H1 (cell line): ENCODE results near the gene DNAJC7. TPM values are rescaled to one million over a fixed set of nuclear protein-coding genes. Genes with fewer than 3 reads are reported as not detected.

Source experiments
- CTCF ChIA-PET: fragments of 300-600 bp; sonication (Branson Sonifier 250); formaldehyde crosslinking; loops from one replicate; lab custom pipeline; 2021; ENCODE audit not compliant: partially characterized antibody; lab: Charles Lee
- POLR2A ChIA-PET: fragments of 300-600 bp; sonication (Branson Sonifier 250); formaldehyde crosslinking; loops from one replicate; lab custom pipeline; 2021; ENCODE audit warnings: inconsistent platforms; ENCODE audit not compliant: partially characterized antibody; lab: Charles Lee
- DNase-seq, 2 experiments: peaks; one replicate each; pipeline versions ENCODE4 v3.0.0 to v3.0.0-alpha.2; 2010 to 2022; ENCODE audit warnings: low spot score in 2 of 2, low read depth in 1 of 2, mixed read lengths in 1 of 2
- FAIRE-seq: peaks from 2 replicates; lab custom pipeline; 2011; peaks lifted over from hg19 to GRCh38; lab: Jason Lieb, UNC
- H2AFZ ChIP-seq: 2 replicates; pipeline ENCODE4 v1.8.1; 2012; ENCODE audit warnings: low read length, inconsistent platforms
- H2AK5ac ChIP-seq: 2 replicates; pipeline ENCODE4 v1.6.1; 2013; ENCODE audit warnings: low read depth, low read length
- H2BK120ac ChIP-seq: replicated peaks from 2 replicates; pipeline ENCODE3; 2013; ENCODE audit warnings: low read depth, low read length, inconsistent platforms
- H2BK12ac ChIP-seq: 2 replicates; pipeline ENCODE4 v1.6.1; 2013; ENCODE audit warnings: low read depth, low read length
- H2BK15ac ChIP-seq: 2 replicates; pipeline ENCODE4 v1.6.1; 2013; ENCODE audit warnings: low read length
- H2BK20ac ChIP-seq: 2 replicates; pipeline ENCODE4 v1.6.1; 2013; ENCODE audit warnings: low read length
- H2BK5ac ChIP-seq: 2 replicates; pipeline ENCODE4 v1.6.1; 2013; ENCODE audit warnings: low read depth, low read length
- H3K14ac ChIP-seq: 2 replicates; pipeline ENCODE4 v1.6.1; 2013; ENCODE audit warnings: inconsistent platforms; ENCODE audit not compliant: insufficient read length
- H3K18ac ChIP-seq: 2 replicates; pipeline ENCODE4 v1.6.1; 2013; ENCODE audit warnings: low read length; ENCODE audit errors: extremely low read depth
- H3K23ac ChIP-seq: 2 replicates; pipeline ENCODE4 v1.6.1; 2013; ENCODE audit warnings: inconsistent platforms; ENCODE audit not compliant: insufficient read length
- H3K23me2 ChIP-seq: 2 replicates; pipeline ENCODE4 v1.6.1; 2013; ENCODE audit warnings: low read depth, low read length
- H3K27ac ChIP-seq: 2 replicates; pipeline ENCODE4 v1.6.1; 2011; ENCODE audit warnings: low read depth, low read length, inconsistent platforms
- H3K27me3 ChIP-seq, 4 experiments: replicated peaks in 1 of 4; 1 replicate in 1 of 4; 2 replicates in 3 of 4; pipeline versions ENCODE4 v1.6.1 to v1.8.1; 2011 to 2013; ENCODE audit warnings: low read length in 3 of 4, mild to moderate bottlenecking in 3 of 4, inconsistent platforms in 2 of 4, mixed read lengths in 2 of 4, moderate library complexity in 1 of 4; ENCODE audit not compliant: control insufficient read depth in 3 of 4, insufficient read depth in 3 of 4; ENCODE audit errors: extremely low read depth in 1 of 4
- H3K36me3 ChIP-seq, 4 experiments: 2 replicates each; pipeline versions ENCODE4 v1.6.1 to v1.8.1; 2011 to 2013; ENCODE audit warnings: mild to moderate bottlenecking in 4 of 4, low read length in 3 of 4, moderate library complexity in 2 of 4, control low read depth in 1 of 4, inconsistent platforms in 1 of 4; ENCODE audit not compliant: insufficient read depth in 4 of 4, control insufficient read depth in 2 of 4
- H3K4ac ChIP-seq: replicated peaks from 2 replicates; pipeline ENCODE3; 2013; ENCODE audit warnings: low read length, low read depth, mixed read lengths, inconsistent platforms; ENCODE audit not compliant: insufficient read length
- H3K4me1 ChIP-seq, 4 experiments: replicated peaks in 1 of 4; 1 replicate in 1 of 4; 2 replicates in 3 of 4; pipeline versions ENCODE4 v1.6.1 to v1.8.1; 2011 to 2013; ENCODE audit warnings: low read length in 3 of 4, inconsistent platforms in 2 of 4, mixed read lengths in 1 of 4; ENCODE audit not compliant: insufficient read depth in 4 of 4, control insufficient read depth in 3 of 4
- H3K4me2 ChIP-seq, 2 experiments: 2 replicates each; pipeline versions ENCODE4 v1.6.1 to v1.8.1; 2011 to 2013; ENCODE audit warnings: low read depth in 2 of 2, low read length in 2 of 2, control low read depth in 1 of 2, inconsistent platforms in 1 of 2, mild to moderate bottlenecking in 1 of 2; ENCODE audit not compliant: insufficient read depth in 1 of 2
- H3K4me3 ChIP-seq, 4 experiments: fragments of 200-600, 300-600 bp in 1 of 4; sonication (generic), shearing (Covaris generic), sonication (Bioruptor Twin) in 1 of 4; 2 replicates each; pipeline versions ENCODE4 v1.5.1 to v1.8.1; 2011 to 2016; ENCODE audit warnings: low read length in 4 of 4, low read depth in 3 of 4, control low read depth in 2 of 4, inconsistent platforms in 2 of 4, mild to moderate bottlenecking in 2 of 4, mixed read lengths in 1 of 4, moderate library complexity in 1 of 4; ENCODE audit not compliant: insufficient read depth in 2 of 4; ENCODE audit errors: extremely low read depth in 1 of 4
- H3K56ac ChIP-seq: replicated peaks from 2 replicates; pipeline ENCODE3; 2013; ENCODE audit warnings: low read depth, mild to moderate bottlenecking, mixed read lengths, low read length, inconsistent platforms; ENCODE audit not compliant: insufficient read length
- H3K79me1 ChIP-seq: 2 replicates; pipeline ENCODE4 v1.6.1; 2013; ENCODE audit warnings: low read depth, low read length, control low read depth
- H3K79me2 ChIP-seq, 2 experiments: 2 replicates each; pipeline versions ENCODE4 v1.6.1 to v1.8.1; 2012 to 2013; ENCODE audit warnings: low read length in 2 of 2, mild to moderate bottlenecking in 2 of 2, inconsistent platforms in 1 of 2; ENCODE audit not compliant: insufficient read depth in 2 of 2, control insufficient read depth in 1 of 2
- H3K9ac ChIP-seq, 4 experiments: replicated peaks in 1 of 4; 1 replicate in 1 of 4; 2 replicates in 3 of 4; pipeline versions ENCODE4 v1.6.1 to v1.8.1; 2011 to 2013; ENCODE audit warnings: low read depth in 3 of 4, low read length in 3 of 4, control low read depth in 2 of 4, mild to moderate bottlenecking in 2 of 4, moderate library complexity in 2 of 4, inconsistent platforms in 1 of 4; ENCODE audit errors: extremely low read depth in 1 of 4
- H3K9me3 ChIP-seq, 2 experiments: 2 replicates each; pipeline versions ENCODE4 v1.6.1 to v1.8.1; 2012 to 2013; ENCODE audit warnings: mild to moderate bottlenecking in 2 of 2, moderate library complexity in 2 of 2, control low read depth in 1 of 2, inconsistent platforms in 1 of 2, low read depth in 1 of 2, low read length in 1 of 2, mixed read lengths in 1 of 2; ENCODE audit not compliant: insufficient read depth in 2 of 2
- H4K20me1 ChIP-seq, 2 experiments: replicated peaks in 1 of 2; 2 replicates each; pipeline versions ENCODE3 to v1.8.1; 2011 to 2013; ENCODE audit warnings: inconsistent platforms in 2 of 2, low read length in 2 of 2, mild to moderate bottlenecking in 1 of 2; ENCODE audit not compliant: insufficient read depth in 2 of 2, control insufficient read depth in 1 of 2
- H4K5ac ChIP-seq: 2 replicates; pipeline ENCODE4 v1.6.1; 2013; ENCODE audit warnings: low read length, low read depth, mixed read lengths, inconsistent platforms; ENCODE audit not compliant: insufficient read length
- H4K8ac ChIP-seq: 2 replicates; pipeline ENCODE4 v1.8.0; 2013; ENCODE audit warnings: mild to moderate bottlenecking, moderate library complexity, low read length, inconsistent platforms; ENCODE audit not compliant: insufficient read depth; ENCODE audit errors: extremely low read depth
- H4K91ac ChIP-seq: replicated peaks from 2 replicates; pipeline ENCODE3; 2013; ENCODE audit warnings: low read length, mixed read lengths, inconsistent platforms; ENCODE audit not compliant: insufficient read length
- KDM1A ChIP-seq: fragments of 200-600, 300-600 bp; sonication (generic); IDR thresholded peaks from 2 replicates; pipeline ENCODE4 v1.7.1; 2016; ENCODE audit warnings: mild to moderate bottlenecking, low read length, borderline replicate concordance
- NANOG ChIP-seq: IDR thresholded peaks from 2 replicates; pipeline ENCODE4 v1.6.1; 2011; ENCODE audit warnings: low read length, low read depth, mild to moderate bottlenecking, inconsistent platforms; ENCODE audit not compliant: insufficient read depth, poor library complexity, severe bottlenecking
- POLR2AphosphoS5 ChIP-seq: IDR thresholded peaks from 2 replicates; pipeline ENCODE4 v1.6.1; 2011; ENCODE audit warnings: low read depth, low read length
- SIN3A ChIP-seq, 2 experiments: IDR thresholded peaks in 1 of 2; conservative IDR thresholded peaks in 1 of 2; 2 replicates each; pipeline ENCODE4 v1.6.1; 2011 to 2012; ENCODE audit warnings: low read length in 2 of 2, improper control_type of control experiment in 1 of 2, low read depth in 1 of 2, mild to moderate bottlenecking in 1 of 2
- SUZ12 ChIP-seq: fragments of 200-600 bp; sonication (generic); IDR thresholded peaks from 2 replicates; pipeline ENCODE4 v1.6.1; 2012; ENCODE audit warnings: mild to moderate bottlenecking, inconsistent platforms, low read length, moderate library complexity, mixed read lengths
- WGBS, 2 experiments: shearing (Covaris generic) in 1 of 2; methylation state at CpG; one replicate each; pipeline versions ENCODE4 v1.1.6 to v1.1.7; 2013 to 2015; ENCODE audit warnings: low lambda C conversion rate in 2 of 2, mixed read lengths in 2 of 2, inconsistent platforms in 1 of 2, low coverage in 1 of 2, missing lambda C conversion rate in 1 of 2; ENCODE audit not compliant: insufficient replicate concordance in 2 of 2, insufficient coverage in 1 of 2, insufficient read length in 1 of 2; ENCODE audit errors: extremely low coverage in 1 of 2, missing lambda C conversion rate in 1 of 2; 5-methylcytosine and 5-hydroxymethylcytosine counted together
- polyA plus RNA-seq, 7 experiments: library from polyadenylated mRNA; depleted of rRNA in 3 of 7; stranded (reverse) in 5 of 7; unstranded in 2 of 7; fragments of >200 nt in 5 of 7; fragments of 200-250 nt in 2 of 7; gene quantifications; 1 replicate in 5 of 7; 2 replicates in 1 of 7; 4 replicates in 1 of 7; pipeline versions ENCODE4 v1.2.1 to v1.2.3, GENCODE V29; 2011 to 2013; ENCODE audit warnings: missing spikeins in 2 of 7, mixed read lengths in 2 of 7
- total RNA-seq: library from RNA; stranded (reverse); fragmentation: NEBNext Ultra II Directional; extraction: Animal tissue kit (Norgen Biotek cat#: 25700); gene quantifications from 2 replicates; pipeline ENCODE4 v1.2.1, GENCODE V29; 2021

Gene DNAJC7
- total and polyA plus RNA-seq, 2 of the 8 experiments (the other 6 are each of a cell fraction or from before 2014, with no cell fraction given): 31.0 to 148 TPM

DNA sequence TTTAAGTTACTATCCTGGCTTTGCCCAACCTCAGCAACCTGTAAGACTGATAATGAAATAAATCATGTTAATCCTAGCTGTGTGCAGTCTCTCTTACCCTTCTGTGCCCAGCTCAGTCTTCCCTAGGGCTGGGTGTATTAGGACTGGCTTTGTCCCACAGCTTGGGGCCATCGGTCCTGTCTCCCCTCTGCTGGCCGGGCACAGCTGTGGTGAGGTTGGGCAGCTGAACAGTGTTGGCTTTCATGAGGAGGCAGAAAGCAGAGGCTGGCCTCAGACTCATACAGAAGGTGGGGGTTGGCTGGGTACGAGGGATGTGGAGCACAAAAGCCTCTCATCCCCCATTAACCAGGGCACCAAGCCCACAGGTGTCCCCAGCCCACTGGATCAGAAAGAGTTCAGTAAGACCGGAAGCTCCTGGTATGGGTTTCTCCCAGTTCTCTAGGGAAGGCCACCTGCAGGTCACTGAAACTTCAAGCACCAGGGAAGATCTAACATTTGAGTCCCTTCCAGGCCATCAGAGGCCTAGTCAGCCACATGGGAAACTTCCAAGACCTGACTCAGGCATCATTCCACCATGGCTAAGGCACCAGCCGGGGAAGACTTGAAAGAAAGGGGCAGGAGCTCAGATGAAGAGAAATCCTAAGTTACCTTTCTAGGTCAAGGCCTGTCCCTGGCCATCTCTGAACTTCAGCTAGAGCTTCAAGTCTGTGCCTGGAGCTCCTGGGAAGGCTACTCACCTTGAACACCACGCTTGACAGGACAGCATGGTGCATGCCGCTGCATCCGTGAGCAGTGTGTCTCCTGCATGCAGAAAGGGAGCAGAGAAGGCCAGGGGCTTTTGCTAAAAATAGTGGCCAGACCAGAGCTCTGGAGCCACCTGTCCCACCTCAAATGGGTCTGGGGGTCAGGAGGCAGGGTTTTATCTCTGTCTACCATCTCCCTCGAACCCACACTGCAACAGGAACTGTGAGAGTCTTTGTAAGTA, 41.8 kb downstream of the DNAJC7 start:
- Histone ChIP-seq H3K23me2 (no peaks in the 10 kb centered on the region; the same call in 1 of the 2 replicates), H3K27me3 (no peaks in the 10 kb centered on the region), H2BK5ac (no peak overlapping the region), H2AK5ac (no peak overlapping the region), H3K4me3 (no peak overlapping the region), H3K4ac (no peak overlapping the region), H2BK15ac (no peak overlapping the region), H3K27ac (no peak overlapping the region), H2BK120ac (no peak overlapping the region), H3K56ac (no peak overlapping the region), H3K23ac (no peak overlapping the region), H3K9me3 (no peaks in the 10 kb centered on the region), H4K8ac (no peak overlapping the region), H2BK12ac (no peak overlapping the region), H3K79me2 (no peaks in the 10 kb centered on the region), H3K4me2 (no peak overlapping the region), H2BK20ac (no peak overlapping the region), H3K18ac (no peak overlapping the region), H3K4me1 (no peaks in the 10 kb centered on the region), H4K20me1 (peaks cover 2 to 17% of the 10 kb centered on the region in 2 experiments), H3K36me3 (peaks cover 32 to 71% (median 63%) of the 10 kb centered on the region in 4 experiments), H3K9ac (no peak overlapping the region), H4K5ac (no peak overlapping the region), H3K79me1 (no peaks in the 10 kb centered on the region; the same call in 1 of the 2 replicates), H3K14ac (no peak overlapping the region), H4K91ac (no peak overlapping the region), H2AFZ (no peak overlapping the region)
- POLR2A ChIA-PET: interaction anchor here (0.9 to 4.5 kb wide), 7 partner anchors 9 to 42 kb away, joined by 3 to 32 read pairs (median 5); partner anchors contain the start of genes CNP and DNAJC7
- DNase-seq: no peak
- 91% methylated on average over 9 of the region's 9 CpGs; no CpG with 5 or more reads in 1 of the 2 experiments for WGBS, 2 experiments
- CTCF ChIA-PET: interaction anchor here (0.5 to 6.5 kb wide), 6 partner anchors 9 to 227 kb away, joined by 3 to 60 read pairs (median 4); partner anchors contain the start of gene CNP
- FAIRE-seq: no peak
- TF ChIP-seq SIN3A (conservative IDR thresholded peaks at IDR 0.05 in 1 of 2, IDR thresholded peaks at IDR 0.05 in 1 of 2; ENCODE audit: low read depth in 1 of 2, low read length in 2 of 2) (no peak), KDM1A (no peak), POLR2AphosphoS5 (no peak; the same call in 1 of the 2 replicates), SUZ12 (no peak), NANOG (no peak)
